MM.1S (cell line): ENCODE results near the gene ITGA2.

Experiments used
- DNase-seq: peaks from one replicate; pipeline ENCODE4 v3.0.0-alpha.2; 2015
- H2AFZ ChIP-seq: fragments of 300-600 bp; sonication (generic); 2 replicates; pipeline ENCODE4 v1.6.0; 2016; ENCODE audit warnings: antibody characterized with exemption, low read length
- H3F3A ChIP-seq: fragments of 300-600 bp; sonication (generic); 2 replicates; pipeline ENCODE4 v1.6.1; 2016; ENCODE audit warnings: mild to moderate bottlenecking, antibody characterized with exemption, low read length, moderate library complexity, mixed read lengths; ENCODE audit not compliant: insufficient read depth
- H3K27ac ChIP-seq: fragments of 300-600 bp; sonication (generic); 2 replicates; pipeline ENCODE4 v1.5.1; 2016; ENCODE audit warnings: mild to moderate bottlenecking, low read length
- H3K27me3 ChIP-seq: fragments of 300-600 bp; sonication (generic); replicated peaks from 2 replicates; pipeline ENCODE4 v1.6.0; 2016; ENCODE audit warnings: low read length; ENCODE audit not compliant: insufficient read depth
- H3K36me3 ChIP-seq: fragments of 300-600 bp; sonication (generic); replicated peaks from 2 replicates; pipeline ENCODE4 v1.6.1; 2016; ENCODE audit warnings: mild to moderate bottlenecking, low read length, mixed read lengths; ENCODE audit not compliant: insufficient read depth
- H3K4me1 ChIP-seq: fragments of 300-600 bp; sonication (generic); 2 replicates; pipeline ENCODE4 v1.6.1; 2016; ENCODE audit warnings: low read length, mixed read lengths
- H3K4me2 ChIP-seq: fragments of 300-600 bp; sonication (generic); 2 replicates; pipeline ENCODE4 v1.6.0; 2016; ENCODE audit warnings: low read depth, low read length
- H3K4me3 ChIP-seq: fragments of 300-600 bp; sonication (generic); 2 replicates; pipeline ENCODE4 v1.5.1; 2016; ENCODE audit warnings: low read length, mixed read lengths
- H3K79me2 ChIP-seq: fragments of 300-600 bp; sonication (generic); 2 replicates; pipeline ENCODE4 v1.6.1; 2016; ENCODE audit warnings: mixed run types, low read length, mixed read lengths
- H3K9ac ChIP-seq: fragments of 300-600 bp; sonication (generic); 2 replicates; pipeline ENCODE4 v1.6.1; 2016; ENCODE audit warnings: low read length, mixed read lengths
- H3K9me2 ChIP-seq: fragments of 300-600 bp; sonication (generic); replicated peaks from 2 replicates; pipeline ENCODE4 v1.6.1; 2016; ENCODE audit warnings: mild to moderate bottlenecking, low read length, mixed read lengths; ENCODE audit not compliant: insufficient read depth
- H3K9me3 ChIP-seq: fragments of 300-600 bp; sonication (generic); replicated peaks from 2 replicates; pipeline ENCODE4 v1.6.1; 2016; ENCODE audit warnings: mild to moderate bottlenecking, low read length, mixed read lengths; ENCODE audit not compliant: insufficient read depth
- H4K20me1 ChIP-seq: fragments of 300-600 bp; sonication (generic); 2 replicates; pipeline ENCODE4 v1.6.1; 2016; ENCODE audit warnings: mild to moderate bottlenecking, low read length, moderate library complexity, mixed read lengths; ENCODE audit not compliant: insufficient read depth
- EZH2 ChIP-seq: fragments of 300-600 bp; sonication (generic); optimal IDR thresholded peaks from 2 replicates; pipeline ENCODE3; 2017; ENCODE audit warnings: low read depth, mild to moderate bottlenecking, antibody characterized with exemption, low read length, mixed read lengths
- EZH2phosphoT487 ChIP-seq: fragments of 300-600 bp; sonication (generic); IDR thresholded peaks from 2 replicates; pipeline ENCODE4 v1.6.1; 2018; ENCODE audit warnings: antibody characterized with exemption, low read length
- TF ChIP-seq, protein P1 (sequence below): fragments of 300-600 bp; sonication (generic); IDR thresholded peaks from 2 replicates; pipeline ENCODE4 v1.5.1; 2016; ENCODE audit warnings: antibody characterized with exemption, low read length, mixed read lengths

ITGA2 gene

DNA sequence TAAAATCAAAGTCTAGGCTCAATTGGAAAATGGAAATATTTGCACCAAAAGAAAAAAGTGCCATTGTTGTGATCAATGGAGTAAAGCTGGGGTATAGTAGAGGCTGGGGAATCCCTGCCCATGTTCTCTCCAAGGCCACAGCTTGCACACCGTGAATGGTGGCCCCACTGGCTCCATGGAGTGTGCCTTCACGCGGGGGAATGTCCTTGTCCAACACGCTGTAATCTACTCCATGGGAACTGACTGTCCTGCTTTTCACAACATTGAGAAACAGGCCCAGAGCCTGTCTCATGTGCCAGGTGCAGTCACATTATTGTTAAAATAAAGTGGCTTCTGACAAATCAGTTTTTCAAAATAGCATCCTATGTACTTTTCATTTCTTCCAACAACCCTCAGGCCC is 33.1 kb upstream of the ITGA2 start:
- no peak for DNase-seq
- H3F3A ChIP-seq, result no peaks in the 10 kb centered on the region
- no peak overlapping the region for H3K4me2 ChIP-seq
- no peak overlapping the region for H3K27ac ChIP-seq
- no peak overlapping the region for H3K4me3 ChIP-seq
- no peaks in the 10 kb centered on the region for H3K79me2 ChIP-seq
- no peaks in the 10 kb centered on the region for H3K9me2 ChIP-seq
- no peak overlapping the region for H2AFZ ChIP-seq
- no peaks in the 10 kb centered on the region for H4K20me1 ChIP-seq
- H3K27me3 ChIP-seq, result no peaks in the 10 kb centered on the region
- no peak overlapping the region for H3K9ac ChIP-seq
- H3K4me1 ChIP-seq, result no peaks in the 10 kb centered on the region
- no peak for TF ChIP-seq EZH2
- TF ChIP-seq EZH2phosphoT487, result no peak
- TF ChIP-seq, protein P1, sequence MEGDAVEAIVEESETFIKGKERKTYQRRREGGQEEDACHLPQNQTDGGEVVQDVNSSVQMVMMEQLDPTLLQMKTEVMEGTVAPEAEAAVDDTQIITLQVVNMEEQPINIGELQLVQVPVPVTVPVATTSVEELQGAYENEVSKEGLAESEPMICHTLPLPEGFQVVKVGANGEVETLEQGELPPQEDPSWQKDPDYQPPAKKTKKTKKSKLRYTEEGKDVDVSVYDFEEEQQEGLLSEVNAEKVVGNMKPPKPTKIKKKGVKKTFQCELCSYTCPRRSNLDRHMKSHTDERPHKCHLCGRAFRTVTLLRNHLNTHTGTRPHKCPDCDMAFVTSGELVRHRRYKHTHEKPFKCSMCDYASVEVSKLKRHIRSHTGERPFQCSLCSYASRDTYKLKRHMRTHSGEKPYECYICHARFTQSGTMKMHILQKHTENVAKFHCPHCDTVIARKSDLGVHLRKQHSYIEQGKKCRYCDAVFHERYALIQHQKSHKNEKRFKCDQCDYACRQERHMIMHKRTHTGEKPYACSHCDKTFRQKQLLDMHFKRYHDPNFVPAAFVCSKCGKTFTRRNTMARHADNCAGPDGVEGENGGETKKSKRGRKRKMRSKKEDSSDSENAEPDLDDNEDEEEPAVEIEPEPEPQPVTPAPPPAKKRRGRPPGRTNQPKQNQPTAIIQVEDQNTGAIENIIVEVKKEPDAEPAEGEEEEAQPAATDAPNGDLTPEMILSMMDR, result no peak
- no peaks in the 10 kb centered on the region for H3K36me3 ChIP-seq
- H3K9me3 ChIP-seq, result no peaks in the 10 kb centered on the region

DNA sequence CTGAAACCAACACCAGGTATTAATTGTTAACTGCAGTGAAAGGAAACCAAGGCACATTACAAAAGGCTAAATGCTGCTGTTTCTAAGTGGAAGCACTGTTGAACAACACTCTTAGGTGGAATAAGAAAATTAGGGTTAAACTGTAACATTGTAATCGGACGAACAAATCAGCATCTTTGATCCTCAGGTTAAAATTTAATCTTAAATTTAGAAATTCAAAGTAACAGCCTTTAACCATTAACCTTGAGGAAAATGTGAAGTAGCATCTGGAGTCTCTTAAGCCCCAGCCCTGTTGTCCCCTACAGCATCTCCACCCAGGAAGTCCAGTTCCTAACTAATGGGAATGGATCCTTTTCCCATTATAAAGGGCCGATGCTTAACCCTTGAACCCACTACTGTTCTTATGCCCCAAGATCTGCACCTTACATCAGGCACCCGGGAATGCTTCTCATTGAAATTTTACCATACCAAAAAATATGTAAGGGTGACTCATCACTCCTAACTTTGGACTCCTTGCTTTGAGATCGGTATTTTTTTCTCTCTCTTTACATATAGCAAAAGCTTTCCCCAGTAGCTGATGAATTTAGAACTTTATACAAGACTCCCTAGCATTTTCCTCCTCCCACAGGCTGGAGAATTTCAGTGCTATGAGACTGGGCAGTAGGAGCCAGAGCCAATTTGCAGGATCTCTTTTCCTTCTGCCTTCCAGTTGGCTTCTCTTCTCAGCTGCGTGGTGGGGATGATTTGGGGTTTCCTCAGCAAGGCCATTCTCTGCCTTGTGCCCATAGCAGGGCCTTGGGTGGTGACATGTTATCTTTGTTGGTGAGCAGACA is 32.0 kb upstream of the ITGA2 start:
- TF ChIP-seq, protein P1, result no peak
- TF ChIP-seq EZH2, result no peak
- TF ChIP-seq EZH2phosphoT487, result no peak
- Histone ChIP-seq H2AFZ (no peak overlapping the region), H3K9me3 (no peaks in the 10 kb centered on the region), H3K27me3 (no peaks in the 10 kb centered on the region), H3K27ac (no peak overlapping the region), H3F3A (no peaks in the 10 kb centered on the region), H3K36me3 (no peaks in the 10 kb centered on the region), H4K20me1 (no peaks in the 10 kb centered on the region), H3K4me3 (no peak overlapping the region), H3K4me1 (no peaks in the 10 kb centered on the region), H3K9ac (no peak overlapping the region), H3K4me2 (no peak overlapping the region), H3K79me2 (no peaks in the 10 kb centered on the region), H3K9me2 (no peaks in the 10 kb centered on the region)
- no peak for DNase-seq

GRCh38 chr5:52961274-52961681 is 27.9 kb upstream of the ITGA2 start:
- no peak overlapping the region for H3K27ac ChIP-seq
- no peak for DNase-seq

More at GRCh38 chr5:52961274-52961681, 27.9 kb upstream of the ITGA2 start:
- H3K9me3 ChIP-seq, result no peaks in the 10 kb centered on the region
- H3K79me2 ChIP-seq, result no peaks in the 10 kb centered on the region
- H3K4me2 ChIP-seq, result no peak overlapping the region
- H3K9ac ChIP-seq, result no peak overlapping the region
- no peaks in the 10 kb centered on the region for H3K4me1 ChIP-seq
- no peaks in the 10 kb centered on the region for H4K20me1 ChIP-seq
- H3K4me3 ChIP-seq, result no peak overlapping the region
- TF ChIP-seq EZH2, result no peak
- TF ChIP-seq, protein P1, result no peak
- no peak for TF ChIP-seq EZH2phosphoT487
- no peaks in the 10 kb centered on the region for H3K9me2 ChIP-seq
- H3F3A ChIP-seq, result no peaks in the 10 kb centered on the region
- H2AFZ ChIP-seq, result no peak overlapping the region
- no peaks in the 10 kb centered on the region for H3K27me3 ChIP-seq
- no peaks in the 10 kb centered on the region for H3K36me3 ChIP-seq
